ACC112 (cell line): ENCODE data around the gene LYG2.
"Not testable (repeated sequence)": the region's sequence is repeated elsewhere in the genome, so short reads cannot be mapped to it uniquely, and the experiment has no call there.

Experiments
- H2AFZ ChIP-seq: fragments of 200-600 bp; sonication (generic); one replicate; pipeline ENCODE4 v1.6.0; 2017; ENCODE audit warnings: antibody characterized with exemption, low read length; ENCODE audit not compliant: unreplicated experiment
- H3K27ac ChIP-seq: fragments of 200-600 bp; sonication (generic); 2 replicates; pipeline ENCODE4 v1.5.1; 2014; ENCODE audit warnings: low read depth, mild to moderate bottlenecking, antibody characterized with exemption, low read length, moderate library complexity
- H3K27me3 ChIP-seq: fragments of 200-600 bp; sonication (generic); 2 replicates; pipeline ENCODE4 v1.6.1; 2014; ENCODE audit warnings: mild to moderate bottlenecking, antibody characterized with exemption, low read length, moderate library complexity, mixed read lengths; ENCODE audit not compliant: insufficient read depth
- H3K36me3 ChIP-seq: fragments of 200-600 bp; sonication (generic); 2 replicates; pipeline ENCODE4 v1.6.1; 2016; ENCODE audit warnings: mild to moderate bottlenecking, antibody characterized with exemption, low read length, moderate library complexity, mixed read lengths; ENCODE audit not compliant: insufficient read depth
- H3K4me1 ChIP-seq: fragments of 200-600 bp; sonication (generic); one replicate; pipeline ENCODE4 v1.6.1; 2016; ENCODE audit warnings: low read length, mixed read lengths; ENCODE audit not compliant: insufficient read depth, unreplicated experiment, control insufficient read depth
- H3K4me3 ChIP-seq: fragments of 200-600 bp; sonication (generic); 2 replicates; pipeline ENCODE4 v1.5.1; 2014; ENCODE audit warnings: mild to moderate bottlenecking, low read depth, low read length
- H3K79me2 ChIP-seq: fragments of 200-600 bp; sonication (generic); one replicate; pipeline ENCODE4 v1.6.0; 2016; ENCODE audit warnings: low read length; ENCODE audit not compliant: control insufficient read depth, unreplicated experiment, insufficient read depth

The LYG2 gene

GRCh38 chr2:99201959-99202678, 53.3 kb downstream of the LYG2 start:
- no peaks in the 10 kb centered on the region for H3K27me3 ChIP-seq
- H3K79me2 ChIP-seq, result no peaks in the 10 kb centered on the region
- 0 out of 2 replicates have a peak, but pooled peaks cover 6% of the 10 kb centered on the region for H3K36me3 ChIP-seq
- no peak overlapping the region for H3K27ac ChIP-seq
- H3K4me3 ChIP-seq, result no peak overlapping the region
- no peaks in the 10 kb centered on the region for H3K4me1 ChIP-seq
- H2AFZ ChIP-seq, result no peak overlapping the region

GRCh38 chr2:99200076-99200800, 55.2 kb downstream of the LYG2 start:
- H2AFZ ChIP-seq, result no peak overlapping the region
- H3K27me3 ChIP-seq, result no peaks in the 10 kb centered on the region
- no peaks in the 10 kb centered on the region for H3K79me2 ChIP-seq
- H3K36me3 ChIP-seq, result 0 out of 2 replicates have a peak, but pooled peaks cover 10% of the 10 kb centered on the region
- no peak overlapping the region for H3K4me3 ChIP-seq
- H3K27ac ChIP-seq, result no peak overlapping the region
- no peaks in the 10 kb centered on the region for H3K4me1 ChIP-seq

GRCh38 chr2:99198103-99198841, 57.2 kb downstream of the LYG2 start:
- H3K4me1 ChIP-seq, result no peaks in the 10 kb centered on the region
- peaks cover 20% of the 10 kb centered on the region; the same call in 1 of the 2 replicates for H3K36me3 ChIP-seq
- H2AFZ ChIP-seq, result no peak overlapping the region
- no peak overlapping the region for H3K4me3 ChIP-seq
- no peak overlapping the region for H3K27ac ChIP-seq
- H3K79me2 ChIP-seq, result no peaks in the 10 kb centered on the region
- H3K27me3 ChIP-seq, result no peaks in the 10 kb centered on the region

- H3K4me3 ChIP-seq, H3K4me1 ChIP-seq, H3K27me3 ChIP-seq, H3K27ac ChIP-seq, H2AFZ ChIP-seq: not testable (repeated sequence)
- peaks cover 15% of the 10 kb centered on the region for H3K79me2 ChIP-seq
- peaks cover 24% of the 10 kb centered on the region; the same call in 1 of the 2 replicates for H3K36me3 ChIP-seq
Observed at GRCh38 chr2:99192364-99192763, 63.1 kb downstream of the LYG2 start.
